Cardiac fibroblast (primary cell): ENCODE results near the gene GJA1.

Experiments
- DNase-seq, 2 donors: peaks; one replicate each; pipeline versions ENCODE4 v3.0.0 to v3.0.0-alpha.2; 2010; ENCODE audit warnings: low read depth in 2 of 2
- H3K4me3 ChIP-seq, 2 donors: replicated peaks in 1 of 2; 1 replicate in 1 of 2; 2 replicates in 1 of 2; pipeline ENCODE4 v1.5.1; 2011; ENCODE audit warnings: low read depth in 2 of 2, low read length in 2 of 2, mild to moderate bottlenecking in 2 of 2, moderate library complexity in 1 of 2
- TF ChIP-seq, protein P1 (sequence below): IDR thresholded peaks from one replicate; pipeline ENCODE4 v1.5.1; 2011; ENCODE audit warnings: low read depth, mild to moderate bottlenecking, low read length, inconsistent platforms

The GJA1 gene

DNA sequence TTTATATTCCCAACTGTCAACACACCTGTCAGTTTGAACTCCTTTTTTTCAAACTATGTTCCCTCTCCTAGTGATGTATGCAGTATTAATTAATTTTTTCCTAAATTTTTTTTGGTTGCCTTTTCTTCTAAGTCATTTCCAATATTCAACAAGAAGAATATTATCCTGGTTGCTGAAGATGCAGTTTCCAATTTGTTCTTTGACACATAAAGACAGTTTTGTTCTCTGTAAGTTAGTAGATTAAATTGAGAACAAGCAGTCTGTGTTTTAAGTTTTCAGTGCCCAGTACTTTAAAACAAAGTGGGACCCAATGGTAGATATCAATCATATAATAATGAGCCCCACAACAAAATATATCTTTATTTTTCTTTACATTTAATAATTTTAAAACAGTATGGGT is 47.3 kb downstream of the GJA1 start:
- TF ChIP-seq, protein P1, sequence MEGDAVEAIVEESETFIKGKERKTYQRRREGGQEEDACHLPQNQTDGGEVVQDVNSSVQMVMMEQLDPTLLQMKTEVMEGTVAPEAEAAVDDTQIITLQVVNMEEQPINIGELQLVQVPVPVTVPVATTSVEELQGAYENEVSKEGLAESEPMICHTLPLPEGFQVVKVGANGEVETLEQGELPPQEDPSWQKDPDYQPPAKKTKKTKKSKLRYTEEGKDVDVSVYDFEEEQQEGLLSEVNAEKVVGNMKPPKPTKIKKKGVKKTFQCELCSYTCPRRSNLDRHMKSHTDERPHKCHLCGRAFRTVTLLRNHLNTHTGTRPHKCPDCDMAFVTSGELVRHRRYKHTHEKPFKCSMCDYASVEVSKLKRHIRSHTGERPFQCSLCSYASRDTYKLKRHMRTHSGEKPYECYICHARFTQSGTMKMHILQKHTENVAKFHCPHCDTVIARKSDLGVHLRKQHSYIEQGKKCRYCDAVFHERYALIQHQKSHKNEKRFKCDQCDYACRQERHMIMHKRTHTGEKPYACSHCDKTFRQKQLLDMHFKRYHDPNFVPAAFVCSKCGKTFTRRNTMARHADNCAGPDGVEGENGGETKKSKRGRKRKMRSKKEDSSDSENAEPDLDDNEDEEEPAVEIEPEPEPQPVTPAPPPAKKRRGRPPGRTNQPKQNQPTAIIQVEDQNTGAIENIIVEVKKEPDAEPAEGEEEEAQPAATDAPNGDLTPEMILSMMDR: no peak
- DNase-seq: no peak
- no peak overlapping the region for H3K4me3 ChIP-seq

DNA sequence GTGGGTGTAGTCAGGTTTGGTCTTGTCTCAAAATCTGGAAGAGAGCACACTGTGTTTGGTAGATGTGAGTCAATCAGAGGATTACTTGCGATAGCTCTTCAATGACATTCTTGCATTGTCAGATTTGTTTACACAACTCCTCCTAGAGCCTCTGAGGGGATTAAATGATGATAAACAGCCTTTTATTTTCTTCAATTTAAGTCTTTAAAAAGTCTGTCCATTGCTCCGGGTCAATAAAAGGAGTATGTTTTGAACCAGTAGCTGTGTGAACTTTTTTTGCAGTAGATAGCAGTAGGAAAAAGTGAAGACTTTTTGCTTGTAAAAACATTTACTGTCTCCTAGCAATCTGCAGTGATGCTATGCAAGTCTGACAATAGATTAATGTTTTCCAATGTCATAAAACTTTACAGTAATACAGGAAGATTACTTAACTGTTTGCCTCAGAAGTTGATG is 49.9 kb downstream of the GJA1 start:
- peak; percentile 40 to 54 for DNase-seq
- no peak overlapping the region for H3K4me3 ChIP-seq
- TF ChIP-seq, protein P1: no peak

DNA sequence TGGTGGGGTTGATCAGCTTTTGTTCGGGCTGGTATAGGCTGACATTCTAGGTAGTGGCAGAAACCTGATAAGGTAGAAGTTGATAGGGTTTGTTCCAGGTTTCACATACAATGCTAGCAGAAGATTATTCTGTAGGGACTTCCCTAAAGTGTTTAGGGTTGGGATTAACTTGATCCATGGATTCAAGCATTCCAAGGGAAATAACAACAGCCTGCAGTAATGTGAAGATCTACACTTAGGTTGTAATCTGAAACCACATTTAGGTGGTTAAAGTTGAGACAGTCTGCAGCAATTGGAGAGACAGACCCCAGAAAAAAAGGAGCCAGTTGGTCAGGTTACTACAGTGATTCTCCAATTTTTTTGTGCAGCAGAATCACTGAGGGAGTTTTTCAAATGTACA is 56.1 kb downstream of the GJA1 start:
- DNase-seq: no peak
- TF ChIP-seq, protein P1: no peak
- no peak overlapping the region for H3K4me3 ChIP-seq

DNA sequence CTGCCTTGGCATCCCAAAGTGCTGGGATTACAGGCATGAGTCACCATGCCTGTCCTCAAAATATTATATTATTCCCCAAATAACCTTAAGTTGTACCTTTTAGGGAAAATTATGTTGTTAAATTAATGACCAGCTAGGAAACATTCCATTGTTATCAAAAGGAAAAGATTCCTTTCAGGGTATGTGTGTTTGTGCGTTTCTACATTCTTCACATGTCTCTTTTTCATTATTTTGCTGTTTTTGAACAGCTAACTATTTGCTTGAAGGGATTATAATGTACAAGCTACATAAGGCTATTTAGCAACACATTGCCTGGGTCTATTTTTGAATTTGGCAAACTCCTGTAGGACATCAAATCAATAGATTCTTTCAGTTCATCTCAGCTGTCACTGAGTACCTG is 57.1 kb downstream of the GJA1 start:
- TF ChIP-seq, protein P1: no peak
- peak in 1 of 2 donors; percentile 19 for DNase-seq
- no peak overlapping the region for H3K4me3 ChIP-seq

DNA sequence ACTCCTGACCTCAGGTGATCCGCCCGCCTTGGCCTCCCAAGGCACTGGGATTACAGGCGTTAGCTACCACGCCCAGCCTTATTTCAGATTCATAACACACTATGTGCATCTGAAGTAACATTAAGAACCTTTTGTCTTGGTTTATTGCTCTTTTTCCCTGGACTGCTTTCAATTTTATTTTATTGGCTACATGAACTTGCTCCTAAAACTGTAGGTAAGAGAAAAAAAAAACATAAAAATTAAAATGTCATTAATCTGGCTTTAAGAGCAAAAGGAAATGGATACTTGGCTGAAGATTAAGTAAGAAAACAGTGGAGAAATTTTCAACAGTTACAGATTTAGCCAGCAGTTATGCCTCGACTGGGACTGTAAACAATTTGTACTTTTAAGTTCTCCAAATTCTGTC is 62.5 kb downstream of the GJA1 start:
- no peak for DNase-seq

DNA sequence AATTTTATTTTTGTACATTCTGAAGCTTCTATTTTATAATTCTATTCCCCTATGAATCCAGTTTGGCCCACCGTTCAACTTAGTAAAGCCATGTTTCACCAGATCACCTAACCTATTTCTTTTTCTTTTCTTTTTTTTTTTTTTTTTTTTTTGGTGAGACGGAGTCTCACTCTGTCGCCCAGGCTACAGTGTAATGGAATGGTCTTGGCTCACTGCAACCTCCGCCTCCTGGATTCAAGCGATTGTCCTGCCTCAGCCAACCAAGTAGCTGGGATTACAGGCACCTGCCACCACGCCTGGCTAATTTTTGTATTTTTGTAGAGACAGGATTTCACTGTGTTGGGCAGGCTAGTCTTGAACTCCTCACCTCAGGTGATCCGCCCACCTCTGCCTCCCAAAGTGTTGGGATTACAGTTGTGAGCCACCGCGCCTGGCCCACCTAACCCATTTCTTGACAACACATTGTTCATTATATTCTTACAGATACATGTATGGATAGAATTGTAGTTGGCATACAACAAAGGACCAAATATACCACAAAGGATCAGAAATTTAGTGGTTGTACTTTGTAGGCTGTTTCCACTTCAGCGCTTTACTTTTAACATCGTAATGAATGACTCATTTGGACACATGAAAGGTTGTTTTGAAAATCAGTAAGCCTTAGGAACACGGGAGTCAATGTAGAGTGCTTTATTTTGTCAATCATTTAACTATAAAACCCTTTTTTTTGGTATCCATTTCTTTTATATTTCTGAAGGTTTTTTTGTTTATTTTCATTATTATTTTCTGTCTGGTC is 63.2 kb downstream of the GJA1 start:
- no peak for DNase-seq
- TF ChIP-seq, protein P1: no peak
- no peak overlapping the region for H3K4me3 ChIP-seq

More for the DNA sequence above, 62.5 kb downstream of the GJA1 start:
- H3K4me3 ChIP-seq: no peak overlapping the region
- TF ChIP-seq, protein P1: no peak
